AG08395 (cell line): ENCODE results near the gene USP48.
"Not testable (repeated sequence)": the region's sequence is repeated elsewhere in the genome, so short reads cannot be mapped to it uniquely, and the experiment has no call there.

ENCODE experiments used
- DNase-seq: peaks from one replicate; pipeline ENCODE4 v3.0.0; 2012; ENCODE audit warnings: mixed read lengths, low spot score

USP48 gene

DNA sequence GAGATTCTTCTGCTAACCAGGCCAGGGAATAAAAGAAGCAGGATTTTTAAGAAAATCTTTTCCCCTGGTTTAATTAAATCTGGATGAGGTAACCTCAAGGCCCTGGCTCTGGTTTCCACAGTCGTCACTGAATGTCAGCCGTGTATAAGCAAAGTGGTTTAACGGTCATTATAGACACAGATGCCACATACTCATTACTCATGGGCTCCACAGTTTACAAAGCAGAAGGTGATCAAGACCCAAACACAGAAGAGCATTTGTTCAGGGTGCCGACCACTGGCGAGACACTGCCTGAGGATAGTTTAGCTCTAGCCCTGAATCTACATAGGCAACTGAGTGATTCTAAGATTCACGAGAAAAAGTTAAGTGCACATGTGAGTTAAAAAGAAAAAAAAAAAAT lies 86.0 kb downstream of the USP48 start:
- DNase-seq: no peak

DNA sequence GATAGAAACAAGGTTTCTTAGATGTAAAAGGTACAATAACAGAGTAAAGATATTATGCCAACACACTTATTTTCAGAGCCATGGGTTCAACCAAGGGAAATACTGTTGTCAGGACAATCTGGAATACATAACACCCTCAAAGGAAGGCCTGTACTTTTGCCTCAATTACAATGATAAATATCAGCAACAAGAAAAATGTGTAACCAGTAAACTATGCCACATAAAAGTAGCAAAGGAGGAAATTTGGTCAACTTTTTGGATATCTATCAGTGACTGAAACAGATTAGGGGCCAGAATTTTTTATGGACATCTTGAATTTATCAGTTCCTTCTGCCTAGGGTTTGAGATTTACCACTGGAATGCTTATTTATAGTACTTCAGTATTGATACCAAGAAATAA lies 89.2 kb downstream of the USP48 start:
- DNase-seq: peak; percentile 34

DNA sequence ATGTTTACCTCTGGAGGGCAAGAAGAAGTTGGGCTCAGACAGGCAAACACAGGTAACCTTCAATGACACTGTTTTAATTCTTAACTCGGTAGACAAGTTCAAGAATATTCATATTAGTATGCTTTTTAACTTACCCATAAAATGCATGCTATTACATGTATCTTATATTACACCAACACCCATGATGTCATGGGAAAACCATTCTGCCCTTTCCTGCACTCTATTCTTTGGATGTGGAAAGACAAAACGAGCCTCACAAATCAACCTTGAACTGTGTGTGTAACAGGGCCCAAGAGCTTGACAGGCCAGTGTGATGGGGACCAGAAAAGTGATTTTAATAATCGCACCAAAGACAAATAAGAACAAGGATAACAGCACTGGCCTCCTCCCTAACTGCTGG lies 91.2 kb downstream of the USP48 start:
- no peak for DNase-seq

DNA sequence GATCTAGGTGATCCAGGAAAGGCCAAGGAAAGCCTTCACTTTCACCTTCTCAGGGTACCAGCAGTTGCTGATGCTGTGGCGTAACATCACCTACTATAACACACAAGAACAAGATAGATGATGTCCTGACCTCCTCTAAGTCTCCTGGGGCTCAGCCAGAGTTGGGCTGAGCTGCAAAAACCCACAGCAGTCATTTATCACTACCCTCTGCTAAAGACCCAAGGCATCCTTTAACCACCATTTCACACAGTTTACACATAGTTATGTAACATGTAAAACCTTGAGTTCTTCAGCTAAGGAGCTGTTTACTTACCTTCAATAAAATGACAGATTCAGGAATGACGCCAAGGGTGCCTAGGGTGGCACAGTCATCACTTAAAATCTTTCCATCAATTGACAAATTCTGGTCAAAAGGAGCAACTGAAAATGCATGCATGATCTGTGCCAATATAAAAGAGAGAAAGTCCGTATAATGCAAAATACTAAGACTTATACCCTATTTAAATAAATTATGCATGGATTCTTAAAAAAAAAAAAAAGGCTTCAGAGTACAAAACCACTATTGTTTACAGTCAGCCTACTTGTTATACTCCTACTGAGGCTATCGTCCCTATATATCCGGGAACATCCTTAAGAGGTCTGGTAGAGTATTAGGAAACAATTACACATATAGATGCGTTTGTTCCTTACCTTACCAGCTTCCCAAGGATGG lies 93.1 kb downstream of the USP48 start:
- no peak for DNase-seq

DNA sequence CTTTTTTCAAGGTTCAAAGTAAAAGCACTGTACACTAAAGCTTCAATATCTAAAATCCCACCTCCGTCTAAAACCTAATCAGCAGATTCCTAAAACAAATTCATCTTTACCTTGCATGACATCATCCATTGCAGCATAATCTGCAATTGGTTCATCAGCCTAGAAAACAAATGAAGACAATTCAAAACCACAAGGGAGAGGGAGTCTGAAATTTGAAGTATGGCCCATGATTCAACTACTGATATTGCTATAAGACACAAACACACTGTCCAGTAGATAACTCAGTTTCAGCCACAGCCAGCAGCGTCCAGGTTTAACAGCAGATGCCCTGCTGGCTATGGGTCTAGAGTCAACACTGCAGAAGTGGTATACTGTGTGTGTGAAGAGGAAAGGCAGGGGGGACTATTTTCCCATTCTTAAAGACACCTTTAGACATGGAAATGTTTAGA lies 95.8 kb downstream of the USP48 start:
- no peak for DNase-seq

DNA sequence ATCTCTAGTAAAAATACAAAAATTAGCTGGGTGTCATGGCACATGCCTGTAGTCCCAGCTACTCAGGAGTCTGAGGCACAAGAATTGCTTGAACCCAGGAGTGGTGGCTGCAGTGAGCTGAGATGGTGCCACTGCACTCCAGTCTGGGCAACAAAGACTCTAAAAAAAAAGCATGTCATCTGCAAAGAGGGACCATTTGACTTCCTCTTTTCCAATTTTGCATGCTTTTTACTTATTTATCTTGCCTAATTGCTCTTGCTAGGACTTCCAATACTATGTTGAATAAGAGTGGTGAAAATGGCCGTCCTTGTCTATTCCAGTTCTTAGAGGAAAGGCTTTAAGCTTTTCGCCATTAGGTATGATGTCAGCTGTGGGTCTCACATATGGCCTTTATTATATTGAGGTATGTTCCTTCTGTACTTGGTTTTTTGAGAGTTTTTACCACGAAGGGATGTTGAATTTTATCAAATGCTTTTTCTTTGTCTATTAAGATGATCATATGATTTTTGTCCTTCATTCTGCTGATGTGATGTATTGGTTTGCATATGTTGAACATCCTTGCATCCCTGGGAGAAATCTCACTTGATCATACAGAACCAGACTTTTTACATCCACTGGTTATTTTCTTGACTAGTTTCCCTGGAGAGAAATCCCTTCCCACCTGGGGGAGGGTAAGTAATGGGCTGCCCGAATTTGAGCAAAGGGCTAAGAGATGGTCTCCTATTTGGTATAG lies 96.8 kb downstream of the USP48 start:
- no peak for DNase-seq

DNA sequence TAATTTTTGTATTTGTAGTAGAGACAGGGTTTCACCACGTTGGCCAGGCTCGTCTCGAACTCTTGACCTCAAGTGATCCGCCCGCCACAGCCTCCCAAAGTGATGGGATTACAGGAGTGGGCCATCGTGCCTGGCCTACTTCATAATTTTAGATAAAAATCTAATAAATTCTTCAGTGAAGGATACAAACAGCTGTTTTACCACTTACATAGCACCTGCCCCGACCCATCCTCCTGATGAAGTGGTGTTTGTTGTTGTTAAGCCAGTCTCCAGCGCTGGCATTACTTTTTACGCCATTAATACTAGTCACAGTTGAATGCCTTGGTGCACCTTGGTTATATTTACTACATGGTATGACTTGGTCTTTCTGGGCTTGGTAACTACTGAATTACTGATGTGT lies 101.5 kb downstream of the USP48 start:
- DNase-seq: no peak

DNA sequence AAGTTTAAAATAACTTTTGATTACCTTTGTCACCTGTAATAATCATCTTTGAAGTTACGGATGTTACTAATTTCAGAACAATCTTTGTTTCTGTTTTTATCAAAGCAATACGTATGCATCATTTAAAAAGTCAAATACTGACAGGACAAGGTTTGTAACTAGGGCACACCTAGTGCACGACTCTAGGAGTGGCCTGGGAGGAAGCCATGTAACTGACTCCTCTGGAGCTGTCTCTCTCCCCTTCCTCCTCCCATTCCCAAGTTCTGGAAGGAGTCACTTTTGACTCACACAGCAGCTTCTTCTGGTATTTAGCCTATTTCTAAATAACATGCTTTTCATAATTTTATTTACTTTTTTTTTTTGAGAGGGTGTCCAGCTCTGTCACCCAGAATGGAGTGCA lies 102.0 kb downstream of the USP48 start:
- peak; percentile 76 for DNase-seq

DNA sequence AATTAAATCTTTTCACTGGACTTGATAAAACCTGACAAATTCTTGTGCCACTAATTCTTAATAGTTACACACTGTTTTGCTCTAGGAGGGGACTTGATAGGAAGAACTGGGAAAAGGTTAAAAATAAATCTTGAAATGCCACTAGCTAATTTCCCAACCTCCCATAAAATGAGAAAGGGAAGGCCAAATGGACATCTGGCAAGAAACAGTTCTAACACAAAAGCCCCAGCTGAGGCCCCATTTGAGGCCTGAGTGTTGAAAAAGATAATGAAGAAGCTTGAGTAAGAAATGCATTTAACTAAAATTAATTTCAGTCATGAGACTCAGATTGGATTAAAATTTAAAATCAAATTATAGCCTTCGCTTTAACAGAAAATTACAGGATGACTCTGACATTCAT lies 102.6 kb downstream of the USP48 start:
- no peak for DNase-seq

DNA sequence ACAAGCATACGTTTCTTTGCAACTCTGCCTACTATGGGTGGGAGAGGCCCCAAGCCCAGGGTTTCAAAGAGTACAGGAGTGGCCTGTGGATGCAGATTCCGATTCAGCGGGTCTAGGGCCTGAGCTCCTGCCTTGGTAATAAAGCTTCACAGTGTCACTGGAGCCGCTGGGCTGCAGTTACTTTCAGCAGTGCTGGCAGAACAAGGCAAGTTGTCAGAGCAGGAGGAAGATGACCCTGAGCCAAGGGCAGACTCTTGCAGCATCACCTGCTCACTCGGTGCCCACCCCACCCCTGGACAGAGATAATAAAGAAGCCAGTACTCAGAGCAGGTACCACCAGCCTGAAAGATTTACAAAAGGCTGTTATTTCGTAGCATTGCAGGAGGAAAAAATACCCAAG lies 105.8 kb downstream of the USP48 start:
- no peak for DNase-seq

DNA sequence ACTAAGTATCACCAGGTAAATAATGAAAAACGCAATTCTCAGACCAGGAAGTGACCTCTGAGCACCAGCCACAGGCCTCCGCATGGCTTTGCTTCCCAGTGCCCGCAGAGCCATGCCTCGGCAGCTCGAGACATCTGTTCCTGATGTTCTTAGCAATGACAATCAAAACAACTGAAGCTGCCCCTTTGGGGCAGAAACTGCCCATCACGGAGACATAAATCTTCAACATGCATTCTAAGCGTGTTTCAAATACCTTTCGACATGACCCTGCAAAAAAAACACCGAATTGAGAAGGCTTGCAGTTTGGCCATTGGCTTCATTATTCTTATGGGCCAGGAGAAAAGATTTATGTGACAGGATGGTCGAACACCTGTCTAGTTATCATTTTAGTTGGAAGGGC lies 108.0 kb downstream of the USP48 start:
- DNase-seq: no peak

DNA sequence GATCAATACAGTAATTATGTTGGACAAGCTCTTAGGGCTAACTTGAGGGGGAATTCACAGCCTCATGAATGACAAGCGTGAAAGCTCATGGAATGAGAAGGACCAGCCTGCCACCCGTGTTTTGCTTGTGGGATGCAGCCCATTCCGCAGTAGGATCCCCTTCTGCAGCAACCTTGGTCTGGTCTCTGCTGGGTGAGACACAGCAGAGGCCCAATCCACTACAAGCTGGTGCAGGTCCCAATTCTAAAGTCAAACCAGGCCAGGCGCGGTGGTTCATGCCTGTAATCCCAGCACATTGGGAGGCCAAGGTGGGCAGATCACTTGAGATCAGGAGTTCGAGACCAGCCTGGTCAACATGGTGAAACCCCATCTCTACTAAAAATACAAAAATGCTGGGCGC lies 109.1 kb downstream of the USP48 start:
- DNase-seq: not testable (repeated sequence)

DNA sequence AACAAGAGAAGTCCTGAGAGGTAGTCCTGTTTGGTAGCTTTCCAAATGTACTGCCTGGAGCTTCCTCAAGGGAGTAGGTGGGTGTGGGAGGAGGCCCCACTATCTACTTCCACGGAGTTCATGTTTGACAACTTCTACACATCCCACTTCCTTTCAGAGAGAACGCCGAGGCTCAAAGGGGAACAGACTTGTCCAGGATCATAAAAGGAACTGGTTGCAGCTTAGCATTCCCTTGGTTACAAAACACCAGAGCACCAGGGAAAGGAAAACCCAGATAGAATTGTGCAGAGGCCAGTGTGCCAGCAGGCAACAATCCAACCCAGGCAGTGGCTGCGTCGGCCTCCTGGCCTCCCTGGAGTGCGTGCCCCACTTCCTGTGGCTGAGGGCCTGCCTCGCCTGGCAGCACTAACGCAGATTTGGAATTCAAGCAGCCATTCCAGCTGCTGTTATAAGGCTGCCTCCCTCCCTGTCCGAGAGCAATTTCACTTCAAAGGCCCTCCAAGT lies 109.6 kb downstream of the USP48 start:
- peak; percentile 88 for DNase-seq

DNA sequence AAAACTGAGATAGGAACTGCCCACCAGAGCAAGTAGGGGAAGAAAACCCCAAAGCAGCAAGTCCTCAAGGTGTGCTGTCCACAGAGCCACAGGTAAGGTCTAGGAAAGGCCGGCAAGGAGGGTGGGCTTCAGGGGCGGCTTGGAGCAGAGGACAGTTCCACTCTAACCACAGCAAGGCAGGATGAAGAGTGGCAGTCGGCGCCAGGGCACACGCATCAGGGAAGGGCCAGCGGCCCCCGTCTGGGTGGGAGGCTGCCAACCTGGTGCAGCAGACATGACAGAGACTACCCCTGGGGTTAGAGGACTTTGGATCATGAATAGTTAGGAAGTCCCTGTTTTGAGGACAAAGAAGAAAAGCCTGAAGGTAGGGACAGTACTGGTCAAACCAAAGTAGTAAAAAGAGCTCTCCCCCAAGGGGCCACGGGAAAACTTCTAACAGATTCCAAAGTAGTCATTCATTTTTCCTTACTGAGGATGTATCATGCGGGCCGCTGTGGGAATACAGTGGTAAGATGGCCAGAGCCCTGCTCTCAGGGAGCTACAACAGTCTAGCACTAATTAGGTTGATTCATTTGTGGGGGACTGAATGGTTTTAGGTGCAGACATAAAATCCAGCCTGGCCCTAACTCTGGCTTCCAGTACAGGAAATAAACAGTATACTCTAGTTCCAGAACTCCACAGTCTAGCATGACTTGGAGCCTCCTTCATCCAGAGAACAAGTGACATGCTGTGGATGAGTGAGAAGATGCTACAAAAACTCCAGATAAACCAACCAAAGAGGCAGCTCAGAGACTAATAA lies 110.3 kb downstream of the USP48 start:
- DNase-seq: peak; percentile 59

DNA sequence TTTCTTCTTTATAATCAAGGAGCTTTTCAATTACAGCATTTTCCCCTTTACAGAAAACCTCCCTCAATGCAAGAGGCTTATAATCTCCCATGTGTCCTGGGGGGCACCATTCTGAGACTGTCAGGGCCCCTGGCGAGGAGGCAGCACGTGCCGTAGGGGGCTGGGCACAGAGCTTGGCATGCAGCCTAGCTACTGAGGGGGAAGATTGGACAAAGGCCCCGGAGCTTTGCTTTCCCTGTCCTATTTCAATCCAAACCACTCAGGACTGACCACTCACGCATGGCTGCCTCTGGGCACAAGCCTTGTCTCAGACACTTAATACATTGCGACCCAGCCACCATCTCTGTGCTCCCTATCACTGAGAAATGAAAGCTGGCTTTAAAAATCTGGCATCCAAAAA lies 111.0 kb downstream of the USP48 start:
- DNase-seq: no peak

DNA sequence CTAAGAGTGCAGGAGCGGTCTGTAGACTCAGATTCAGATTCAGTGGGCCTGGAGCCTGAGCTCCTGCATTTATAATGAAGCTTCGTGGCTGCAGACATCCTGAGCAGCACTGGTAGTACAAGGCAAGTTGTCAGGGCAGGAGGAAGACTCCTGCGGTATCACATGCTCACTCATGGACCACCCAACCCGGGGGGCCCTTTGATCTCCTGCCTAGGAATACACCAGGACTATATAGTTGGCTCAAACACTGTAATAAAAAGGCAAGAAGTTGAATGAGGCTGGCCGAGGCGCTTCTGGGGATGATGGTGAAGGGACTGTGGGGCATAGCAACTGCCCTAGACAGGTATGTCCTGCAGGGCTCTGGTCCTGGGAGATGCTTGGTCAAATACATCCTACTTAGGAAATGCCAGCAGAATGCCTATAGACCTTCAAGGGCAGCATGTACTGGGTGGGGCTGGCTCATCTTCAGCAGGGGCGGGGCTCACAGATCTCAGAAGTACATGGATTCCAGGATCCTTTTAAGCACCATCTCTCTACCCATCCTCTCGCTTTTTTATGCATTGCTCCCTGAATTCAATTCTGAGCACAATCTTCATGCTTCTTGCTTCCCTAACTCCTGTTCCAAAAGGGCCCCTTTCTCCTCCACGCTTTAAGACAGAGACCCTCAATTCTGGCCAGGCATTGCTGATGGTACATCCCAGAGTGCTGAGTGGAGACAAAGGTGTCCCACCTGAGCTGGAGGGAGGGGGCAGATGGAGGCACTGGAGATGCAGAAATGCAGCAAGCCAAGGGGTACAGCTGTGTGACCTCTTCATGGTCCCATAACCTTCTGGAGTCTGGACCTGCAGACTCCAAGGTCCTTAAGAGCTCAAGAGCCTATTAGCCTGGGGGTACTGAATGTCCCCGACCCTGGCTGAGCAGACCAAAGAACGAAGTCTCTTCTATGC lies 111.7 kb downstream of the USP48 start:
- no peak for DNase-seq

DNA sequence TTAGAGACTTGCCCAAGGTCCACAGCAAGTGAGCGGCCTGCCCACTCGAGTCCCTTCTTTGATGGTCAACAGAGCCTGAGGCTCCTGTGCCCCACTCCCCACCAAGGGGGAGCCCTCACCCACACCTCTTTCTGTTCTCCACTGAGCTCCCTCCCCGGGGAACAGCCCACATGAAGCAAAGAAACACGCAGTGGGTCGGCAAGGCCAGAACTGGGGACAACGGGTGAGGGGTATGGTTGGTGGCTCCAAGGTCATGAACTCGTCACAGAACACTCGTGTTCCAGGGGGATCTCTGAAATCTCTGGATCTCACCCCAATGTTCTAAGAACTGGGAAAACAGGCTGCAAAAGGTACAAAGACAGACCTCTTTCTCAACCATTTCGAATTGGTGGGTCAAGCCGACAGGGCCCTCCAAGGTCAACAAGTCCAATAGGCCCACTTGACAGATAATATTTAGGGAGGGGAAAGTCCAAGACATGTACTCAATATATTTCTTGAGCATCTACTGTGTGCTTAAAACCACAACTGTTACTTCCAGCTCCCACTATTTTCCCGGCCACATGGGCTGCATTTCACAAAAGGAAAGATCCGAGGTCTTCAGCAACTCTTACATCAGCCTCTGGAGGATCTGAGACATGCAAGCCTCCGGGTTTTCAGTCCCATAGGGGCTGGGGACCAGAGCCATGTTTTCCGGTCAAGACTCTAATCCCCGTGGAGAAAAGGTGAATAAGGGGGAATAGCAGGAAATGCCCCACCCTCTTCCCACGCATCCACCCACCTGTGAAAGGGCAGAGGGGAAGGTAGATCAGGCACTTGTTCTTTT lies 112.7 kb downstream of the USP48 start:
- no peak for DNase-seq

DNA sequence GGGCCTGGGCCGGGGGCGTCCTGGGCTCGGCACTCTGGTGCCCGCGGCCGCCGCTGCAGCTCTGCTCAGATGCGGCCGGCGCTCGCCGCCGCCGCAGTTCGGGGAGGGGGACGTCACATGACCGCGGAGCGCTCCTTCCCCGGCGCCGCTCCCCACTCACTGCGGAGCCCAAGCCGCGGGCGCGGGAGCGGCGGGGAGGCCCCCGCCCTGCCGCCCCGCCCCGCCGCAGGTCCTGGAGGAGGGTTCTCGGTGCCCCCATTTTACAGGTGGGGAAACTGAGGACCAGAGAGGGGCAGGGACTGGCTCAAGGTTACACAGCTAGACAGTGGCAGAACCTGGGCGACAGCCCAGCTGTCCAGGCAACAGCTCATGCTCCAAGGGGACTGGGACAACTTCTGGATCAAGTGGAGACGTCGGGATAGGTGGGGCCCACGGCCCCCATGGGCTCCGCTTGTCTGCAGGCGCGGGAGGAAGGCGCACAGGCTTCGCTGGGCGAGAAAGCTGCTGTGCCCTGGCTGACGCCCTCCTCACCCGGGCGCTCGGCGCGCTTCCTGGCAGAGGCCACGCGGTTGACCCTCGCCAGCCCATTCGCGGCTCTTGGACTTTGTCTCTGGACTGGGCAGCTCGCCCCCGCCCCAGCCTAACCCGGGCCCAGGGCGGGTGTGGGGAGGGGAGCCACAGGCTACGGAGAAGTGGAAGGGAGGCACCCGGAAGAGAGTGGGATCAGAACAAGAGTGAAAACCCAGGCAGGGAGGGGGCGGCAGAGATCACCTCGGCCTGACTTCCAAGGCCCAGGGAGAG lies 113.5 kb downstream of the USP48 start, which contains the start of gene RAP1GAP:
TSS of gene RAP1GAP (minus strand) at position 100 of the 801 bp plus-strand sequence. CDS start 49,325 bp downstream, outside the sequence.
- peak; percentile 15 for DNase-seq

DNA sequence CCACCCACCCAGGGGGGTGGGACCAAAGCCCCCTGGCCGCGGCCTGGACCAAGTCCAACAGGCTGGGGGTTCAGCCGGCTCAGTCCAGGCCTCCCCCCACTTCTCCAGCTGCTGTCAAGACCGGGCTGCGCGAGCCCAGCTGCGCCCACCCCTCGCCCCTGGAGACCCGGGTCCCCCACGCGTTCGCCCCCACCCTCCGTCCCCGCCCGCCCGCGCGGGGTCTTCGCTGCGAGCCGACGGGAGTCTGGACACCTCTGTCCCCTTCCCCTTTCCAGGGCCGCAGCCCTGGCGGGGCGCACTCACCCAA lies 114.0 kb downstream of the USP48 start:
- DNase-seq: no peak
